Measurements from ENCODE around the gene EPB41L1.

GRCh38 chr20:36113036-36113435 lies 41.5 kb upstream of the EPB41L1 start:
- TF ChIP-seq NFIC (IDR thresholded peaks at IDR 0.05) (no peak), CEBPB (IDR thresholded peaks at IDR 0.05) (no peak), TEAD4 (IDR thresholded peaks at IDR 0.05) (no peak), REST (IDR thresholded peaks at IDR 0.05; ENCODE audit: low read depth) (no peak), EP300 (IDR thresholded peaks at IDR 0.05; ENCODE audit: borderline replicate concordance) (no peak), TAF1 (IDR thresholded peaks at IDR 0.05; ENCODE audit: low read depth) (no peak)

All from Ishikawa (cell line).